Calu3 (cell line): ENCODE data around the gene C19orf85. TPM values are rescaled to one million over a fixed set of nuclear protein-coding genes. Genes with fewer than 3 reads are reported as not detected.
"Not testable (repeated sequence)": the region's sequence is repeated elsewhere in the genome, so short reads cannot be mapped to it uniquely, and the experiment has no call there.

Experiments
- BruUV-seq: library from RNA; stranded (reverse); fragments of 400-500 nt; replicated peaks from 2 replicates; lab custom pipeline; 2021; lab: Mats Ljungman, UMichigan
- CTCF ChIA-PET: fragments of 300-600 bp; sonication (Branson Sonifier 250); formaldehyde crosslinking; loops from one replicate; lab custom pipeline; 2022; ENCODE audit warnings: antibody characterized with exemption; lab: Charles Lee
- DNase-seq: peaks from one replicate; pipeline ENCODE4 v3.0.0; 2022
- H3K27ac Mint-ChIP-seq: one replicate; pipeline ENCODE4 v1.8.0; 2022; ENCODE audit warnings: mixed read lengths; ENCODE audit not compliant: unreplicated experiment
- H3K27me3 Mint-ChIP-seq: one replicate; pipeline ENCODE4 v1.8.0; 2022; ENCODE audit warnings: mixed read lengths; ENCODE audit not compliant: unreplicated experiment
- H3K36me3 Mint-ChIP-seq: one replicate; pipeline ENCODE4 v1.8.0; 2022; ENCODE audit warnings: mild to moderate bottlenecking, moderate library complexity, mixed read lengths; ENCODE audit not compliant: insufficient read depth, unreplicated experiment
- H3K4me1 Mint-ChIP-seq: one replicate; pipeline ENCODE4 v1.8.0; 2022; ENCODE audit warnings: mild to moderate bottlenecking, low read depth, mixed read lengths; ENCODE audit not compliant: unreplicated experiment
- H3K4me3 Mint-ChIP-seq: one replicate; pipeline ENCODE4 v1.8.0; 2022; ENCODE audit warnings: mild to moderate bottlenecking, low read depth, moderate library complexity, mixed read lengths; ENCODE audit not compliant: unreplicated experiment
- H3K9me3 Mint-ChIP-seq: one replicate; pipeline ENCODE4 v1.8.0; 2022; ENCODE audit warnings: low read depth, mixed read lengths; ENCODE audit not compliant: unreplicated experiment
- intact Hi-C: fragments of 100-400 bp; cut with micrococcal nuclease; formaldehyde crosslinking; loops from one replicate; pipeline ENCODE4 v1.10.0; 2022; ENCODE audit not compliant: unreplicated experiment
- total RNA-seq: library from RNA; stranded (reverse); gene quantifications from 2 replicates; pipeline ENCODE4 v1.2.3, GENCODE V29; 2022
- TF ChIP-seq, protein P1 (sequence below): fragments of 200-600 bp; IDR thresholded peaks from one replicate; pipeline ENCODE4 v1.8.0; 2022; ENCODE audit warnings: antibody characterized with exemption; ENCODE audit not compliant: unreplicated experiment

Gene C19orf85
- total RNA-seq, 1 experiment from 2014 or later = not detected

DNA sequence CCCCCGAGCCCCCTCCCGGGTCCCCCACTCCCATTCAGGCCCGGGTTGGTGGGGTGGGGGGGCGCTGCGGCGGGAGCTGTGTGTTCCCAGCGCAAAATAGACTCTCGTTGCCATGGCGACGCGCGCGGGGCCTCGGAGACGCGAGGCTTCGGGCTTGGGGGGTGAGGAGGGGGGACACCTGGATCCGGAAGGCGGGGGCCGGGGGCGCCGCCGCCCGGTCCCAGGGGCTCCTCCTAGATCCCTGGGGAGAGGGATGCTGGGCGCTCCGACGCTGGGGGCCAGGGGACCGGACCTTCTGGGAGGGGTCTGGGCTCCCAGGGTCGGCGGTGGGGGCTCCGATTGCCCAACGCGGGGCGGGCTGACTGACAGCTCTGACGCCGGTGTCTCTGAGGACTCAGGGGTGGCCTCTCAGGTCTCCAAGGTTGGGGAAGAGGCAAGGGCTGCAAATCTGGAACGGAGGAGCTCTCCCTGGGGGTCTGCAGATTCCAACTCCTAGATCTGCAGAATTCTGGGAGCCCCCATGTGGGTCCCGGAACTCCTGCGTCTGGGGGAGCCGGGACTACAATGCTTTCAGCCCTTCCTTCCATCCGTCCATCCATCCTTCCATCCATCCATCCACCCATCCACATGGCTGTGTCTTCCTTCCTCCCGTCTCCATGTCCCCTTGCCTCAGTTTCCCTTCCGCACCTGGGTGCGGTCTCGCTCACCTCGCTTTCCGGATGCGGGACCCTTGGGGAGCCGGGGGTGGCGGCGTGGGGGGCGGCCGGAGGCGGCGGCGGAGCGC lies 12.4 kb downstream of the C19orf85 start:
- H3K27ac Mint-ChIP-seq = no peak overlapping the region
- no TSS peak for BruUV-seq
- intact Hi-C loops = no loop called here

GRCh38 chr19:55451163-55451964 lies 13.2 kb downstream of the C19orf85 start:
- Mint-ChIP-seq H3K4me1 (no peaks in the 10 kb centered on the region), H3K9me3 (no peaks in the 10 kb centered on the region), H3K27ac (no peak overlapping the region), H3K4me3 (no peak overlapping the region), H3K27me3 (peaks cover 17% of the 10 kb centered on the region), H3K36me3 (peaks cover 16% of the 10 kb centered on the region)
- no TSS peak for BruUV-seq
- TF ChIP-seq, protein P1, sequence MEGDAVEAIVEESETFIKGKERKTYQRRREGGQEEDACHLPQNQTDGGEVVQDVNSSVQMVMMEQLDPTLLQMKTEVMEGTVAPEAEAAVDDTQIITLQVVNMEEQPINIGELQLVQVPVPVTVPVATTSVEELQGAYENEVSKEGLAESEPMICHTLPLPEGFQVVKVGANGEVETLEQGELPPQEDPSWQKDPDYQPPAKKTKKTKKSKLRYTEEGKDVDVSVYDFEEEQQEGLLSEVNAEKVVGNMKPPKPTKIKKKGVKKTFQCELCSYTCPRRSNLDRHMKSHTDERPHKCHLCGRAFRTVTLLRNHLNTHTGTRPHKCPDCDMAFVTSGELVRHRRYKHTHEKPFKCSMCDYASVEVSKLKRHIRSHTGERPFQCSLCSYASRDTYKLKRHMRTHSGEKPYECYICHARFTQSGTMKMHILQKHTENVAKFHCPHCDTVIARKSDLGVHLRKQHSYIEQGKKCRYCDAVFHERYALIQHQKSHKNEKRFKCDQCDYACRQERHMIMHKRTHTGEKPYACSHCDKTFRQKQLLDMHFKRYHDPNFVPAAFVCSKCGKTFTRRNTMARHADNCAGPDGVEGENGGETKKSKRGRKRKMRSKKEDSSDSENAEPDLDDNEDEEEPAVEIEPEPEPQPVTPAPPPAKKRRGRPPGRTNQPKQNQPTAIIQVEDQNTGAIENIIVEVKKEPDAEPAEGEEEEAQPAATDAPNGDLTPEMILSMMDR = no peak
- DNase-seq = no peak
- intact Hi-C loops = no loop called here
- CTCF ChIA-PET = no interaction called here

More for the DNA sequence above, 12.4 kb downstream of the C19orf85 start:
- Mint-ChIP-seq H3K27me3 (peaks cover 17% of the 10 kb centered on the region), H3K9me3 (no peaks in the 10 kb centered on the region), H3K4me1 (no peaks in the 10 kb centered on the region), H3K36me3 (peaks cover 16% of the 10 kb centered on the region), H3K4me3 (no peak overlapping the region)
- TF ChIP-seq, protein P1 = no peak
- CTCF ChIA-PET = no interaction called here
- no peak for DNase-seq

- Mint-ChIP-seq H3K9me3 (no peaks in the 10 kb centered on the region), H3K27me3 (peaks cover 17% of the 10 kb centered on the region)
- CTCF ChIA-PET = interaction anchor here (0.6 kb wide), 1 partner anchor 245 kb away, joined by 4 read pairs; no protein-coding TSS in a partner anchor
Measured at GRCh38 chr19:55449469-55449868, 15.1 kb downstream of the C19orf85 start.

GRCh38 chr19:55448175-55448490 lies 16.4 kb downstream of the C19orf85 start:
- not testable (repeated sequence) for BruUV-seq

More at GRCh38 chr19:55449469-55449868, 15.1 kb downstream of the C19orf85 start:
- H3K36me3 Mint-ChIP-seq = peaks cover 16% of the 10 kb centered on the region
- H3K27ac Mint-ChIP-seq = no peak overlapping the region
- intact Hi-C loops = no loop called here
- no TSS peak for BruUV-seq
- TF ChIP-seq, protein P1 = no peak
- no peak for DNase-seq
- H3K4me1 Mint-ChIP-seq = no peaks in the 10 kb centered on the region
- H3K4me3 Mint-ChIP-seq = no peak overlapping the region

More at GRCh38 chr19:55448175-55448490, 16.4 kb downstream of the C19orf85 start:
- H3K9me3 Mint-ChIP-seq, intact Hi-C loops, H3K4me1 Mint-ChIP-seq, H3K27ac Mint-ChIP-seq, DNase-seq, H3K4me3 Mint-ChIP-seq, H3K27me3 Mint-ChIP-seq, CTCF ChIA-PET: not testable (repeated sequence)
- peaks cover 11% of the 10 kb centered on the region for H3K36me3 Mint-ChIP-seq
